Measurements from ENCODE around the gene MOXD1. TPM values are rescaled to one million over a fixed set of nuclear protein-coding genes. Genes with fewer than 3 reads are reported as not detected.

MOXD1 gene
- polyA plus RNA-seq, 1 donor from 2014 or later = 14.7 TPM

DNA sequence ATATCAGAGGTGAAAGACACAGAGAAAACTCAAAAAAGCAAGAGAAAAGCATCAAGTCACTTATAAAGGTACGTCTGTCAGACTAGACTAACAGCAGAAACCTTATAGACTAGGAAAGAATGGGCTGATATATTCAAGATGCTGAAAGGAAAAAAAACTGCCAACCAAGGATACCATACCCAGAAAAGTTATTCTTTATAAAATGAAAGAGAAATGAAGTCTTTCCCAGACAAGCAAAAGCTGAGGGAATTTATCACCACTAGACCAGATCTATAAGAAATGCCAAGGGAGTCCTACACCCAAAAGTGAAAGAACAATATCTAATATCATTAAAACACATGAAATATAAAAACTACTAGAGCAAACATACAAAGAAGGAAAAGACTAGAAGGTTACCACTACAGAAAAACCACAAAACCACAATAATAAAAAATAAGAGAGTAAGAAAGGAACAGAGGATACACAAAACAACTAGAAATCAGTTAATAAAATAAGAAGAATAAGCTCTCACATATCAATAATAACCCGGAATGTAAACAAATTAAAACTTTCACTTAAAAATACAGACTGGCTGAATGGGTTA is 6.2 kb downstream of the MOXD1 start:
- H3K27ac ChIP-seq (ENCODE audit: low read length) = no peak overlapping the region
- H3K9me2 ChIP-seq (ENCODE audit: insufficient read depth, low read length) = no peaks in the 10 kb centered on the region
- H3K79me2 ChIP-seq (replicated peaks; ENCODE audit: insufficient read depth, low read length) = no peaks in the 10 kb centered on the region
- no peak overlapping the region for H3K9ac ChIP-seq (ENCODE audit: low read length)
- H3K4me2 ChIP-seq (ENCODE audit: low read length) = no peak overlapping the region
- H4K20me1 ChIP-seq (ENCODE audit: insufficient read depth) = no peaks in the 10 kb centered on the region
- no peaks in the 10 kb centered on the region for H3K9me3 ChIP-seq (ENCODE audit: low read length)
- H3K4me3 ChIP-seq (ENCODE audit: low read length) = no peak overlapping the region
- no peaks in the 10 kb centered on the region for H3F3A ChIP-seq (ENCODE audit: insufficient read depth, low read length, poor library complexity, severe bottlenecking)
- no peak for TF ChIP-seq MXI1 (conservative IDR thresholded peaks at IDR 0.05; ENCODE audit: poor library complexity, severe bottlenecking)
- TF ChIP-seq EZH2 (IDR thresholded peaks at IDR 0.05; ENCODE audit: borderline replicate concordance, insufficient read depth, low read length, poor library complexity, severe bottlenecking) = no peak
- TF ChIP-seq EP300 (conservative IDR thresholded peaks at IDR 0.05; ENCODE audit: poor library complexity, severe bottlenecking) = no peak
- no peak for TF ChIP-seq TAF1 (IDR thresholded peaks at IDR 0.05; ENCODE audit: low read depth)
- TF ChIP-seq POLR2AphosphoS5 (IDR thresholded peaks at IDR 0.05) = no peak
- TF ChIP-seq RAD21 (conservative IDR thresholded peaks at IDR 0.05) = no peak
- no peak for TF ChIP-seq SMC3 (conservative IDR thresholded peaks at IDR 0.05; ENCODE audit: poor library complexity)
- TF ChIP-seq, protein P1, sequence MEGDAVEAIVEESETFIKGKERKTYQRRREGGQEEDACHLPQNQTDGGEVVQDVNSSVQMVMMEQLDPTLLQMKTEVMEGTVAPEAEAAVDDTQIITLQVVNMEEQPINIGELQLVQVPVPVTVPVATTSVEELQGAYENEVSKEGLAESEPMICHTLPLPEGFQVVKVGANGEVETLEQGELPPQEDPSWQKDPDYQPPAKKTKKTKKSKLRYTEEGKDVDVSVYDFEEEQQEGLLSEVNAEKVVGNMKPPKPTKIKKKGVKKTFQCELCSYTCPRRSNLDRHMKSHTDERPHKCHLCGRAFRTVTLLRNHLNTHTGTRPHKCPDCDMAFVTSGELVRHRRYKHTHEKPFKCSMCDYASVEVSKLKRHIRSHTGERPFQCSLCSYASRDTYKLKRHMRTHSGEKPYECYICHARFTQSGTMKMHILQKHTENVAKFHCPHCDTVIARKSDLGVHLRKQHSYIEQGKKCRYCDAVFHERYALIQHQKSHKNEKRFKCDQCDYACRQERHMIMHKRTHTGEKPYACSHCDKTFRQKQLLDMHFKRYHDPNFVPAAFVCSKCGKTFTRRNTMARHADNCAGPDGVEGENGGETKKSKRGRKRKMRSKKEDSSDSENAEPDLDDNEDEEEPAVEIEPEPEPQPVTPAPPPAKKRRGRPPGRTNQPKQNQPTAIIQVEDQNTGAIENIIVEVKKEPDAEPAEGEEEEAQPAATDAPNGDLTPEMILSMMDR (IDR thresholded peaks at IDR 0.05; ENCODE audit: poor library complexity, severe bottlenecking) = no peak
- TF ChIP-seq, protein P2, sequence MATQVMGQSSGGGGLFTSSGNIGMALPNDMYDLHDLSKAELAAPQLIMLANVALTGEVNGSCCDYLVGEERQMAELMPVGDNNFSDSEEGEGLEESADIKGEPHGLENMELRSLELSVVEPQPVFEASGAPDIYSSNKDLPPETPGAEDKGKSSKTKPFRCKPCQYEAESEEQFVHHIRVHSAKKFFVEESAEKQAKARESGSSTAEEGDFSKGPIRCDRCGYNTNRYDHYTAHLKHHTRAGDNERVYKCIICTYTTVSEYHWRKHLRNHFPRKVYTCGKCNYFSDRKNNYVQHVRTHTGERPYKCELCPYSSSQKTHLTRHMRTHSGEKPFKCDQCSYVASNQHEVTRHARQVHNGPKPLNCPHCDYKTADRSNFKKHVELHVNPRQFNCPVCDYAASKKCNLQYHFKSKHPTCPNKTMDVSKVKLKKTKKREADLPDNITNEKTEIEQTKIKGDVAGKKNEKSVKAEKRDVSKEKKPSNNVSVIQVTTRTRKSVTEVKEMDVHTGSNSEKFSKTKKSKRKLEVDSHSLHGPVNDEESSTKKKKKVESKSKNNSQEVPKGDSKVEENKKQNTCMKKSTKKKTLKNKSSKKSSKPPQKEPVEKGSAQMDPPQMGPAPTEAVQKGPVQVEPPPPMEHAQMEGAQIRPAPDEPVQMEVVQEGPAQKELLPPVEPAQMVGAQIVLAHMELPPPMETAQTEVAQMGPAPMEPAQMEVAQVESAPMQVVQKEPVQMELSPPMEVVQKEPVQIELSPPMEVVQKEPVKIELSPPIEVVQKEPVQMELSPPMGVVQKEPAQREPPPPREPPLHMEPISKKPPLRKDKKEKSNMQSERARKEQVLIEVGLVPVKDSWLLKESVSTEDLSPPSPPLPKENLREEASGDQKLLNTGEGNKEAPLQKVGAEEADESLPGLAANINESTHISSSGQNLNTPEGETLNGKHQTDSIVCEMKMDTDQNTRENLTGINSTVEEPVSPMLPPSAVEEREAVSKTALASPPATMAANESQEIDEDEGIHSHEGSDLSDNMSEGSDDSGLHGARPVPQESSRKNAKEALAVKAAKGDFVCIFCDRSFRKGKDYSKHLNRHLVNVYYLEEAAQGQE (IDR thresholded peaks at IDR 0.05; ENCODE audit: borderline replicate concordance) = no peak
- H2AFZ ChIP-seq (ENCODE audit: low read depth, low read length) = no peak overlapping the region
- H3K36me3 ChIP-seq (ENCODE audit: insufficient read depth, low read length) = no peaks in the 10 kb centered on the region
- H3K27me3 ChIP-seq (ENCODE audit: insufficient read depth, low read depth, low read length) = peaks cover 8% of the 10 kb centered on the region

DNA sequence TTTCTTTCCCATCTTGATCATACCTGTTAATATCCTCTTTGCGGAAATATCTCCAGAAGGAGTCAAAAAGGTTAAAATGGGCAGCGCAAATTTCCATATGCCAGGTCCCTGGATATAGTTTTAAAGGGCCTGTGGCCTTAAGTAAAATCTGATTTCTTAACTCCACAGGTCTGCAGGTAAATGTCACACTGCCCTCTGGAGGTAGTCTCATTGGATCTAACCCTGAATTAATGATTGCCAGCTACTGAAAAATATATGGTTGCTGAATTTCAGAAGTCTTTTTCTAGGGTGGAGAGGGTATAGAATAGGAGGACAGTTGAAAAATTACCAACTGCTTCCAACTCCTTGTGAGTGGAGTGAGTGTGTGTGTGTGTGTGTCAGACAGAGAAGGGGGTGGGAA is 8.5 kb downstream of the MOXD1 start:
- no peaks in the 10 kb centered on the region for H3F3A ChIP-seq (ENCODE audit: insufficient read depth, low read length, poor library complexity, severe bottlenecking)
- no peak overlapping the region for H3K9ac ChIP-seq (ENCODE audit: low read length)
- no peaks in the 10 kb centered on the region for H4K20me1 ChIP-seq (ENCODE audit: insufficient read depth)
- no peak overlapping the region for H2AFZ ChIP-seq (ENCODE audit: low read depth, low read length)
- no peak overlapping the region for H3K4me3 ChIP-seq (ENCODE audit: low read length)
- no peaks in the 10 kb centered on the region for H3K9me3 ChIP-seq (ENCODE audit: low read length)
- H3K27me3 ChIP-seq (ENCODE audit: insufficient read depth, low read depth, low read length) = no peaks in the 10 kb centered on the region
- no peaks in the 10 kb centered on the region for H3K79me2 ChIP-seq (replicated peaks; ENCODE audit: insufficient read depth, low read length)
- no peaks in the 10 kb centered on the region for H3K36me3 ChIP-seq (ENCODE audit: insufficient read depth, low read length)
- no peaks in the 10 kb centered on the region for H3K9me2 ChIP-seq (ENCODE audit: insufficient read depth, low read length)
- TF ChIP-seq, protein P1 (IDR thresholded peaks at IDR 0.05; ENCODE audit: poor library complexity, severe bottlenecking) = peak; percentile 46
- TF ChIP-seq MXI1 (conservative IDR thresholded peaks at IDR 0.05; ENCODE audit: poor library complexity, severe bottlenecking) (no peak), TAF1 (IDR thresholded peaks at IDR 0.05; ENCODE audit: low read depth) (no peak), RAD21 (conservative IDR thresholded peaks at IDR 0.05) (peak; percentile 44)
- H3K4me2 ChIP-seq (ENCODE audit: low read length) = no peak overlapping the region
- peak overlapping the region; percentile 67 for H3K27ac ChIP-seq (ENCODE audit: low read length)
